Osteoblast (primary cell): ENCODE measurements around the gene OSM. TPM values are rescaled to one million over a fixed set of nuclear protein-coding genes. Genes with fewer than 3 reads are reported as not detected.
A peak's percentile ranks its signal among the peaks of the same experiment; 100 is the strongest.

Source experiments
- DNase-seq: peaks from one replicate; pipeline ENCODE4 v3.0.0; 2011; ENCODE audit warnings: low spot score, mixed read lengths; ENCODE audit not compliant: insufficient read length; ENCODE audit errors: missing footprints
- H2AFZ ChIP-seq: 2 replicates; pipeline ENCODE4 v1.6.0; 2011; ENCODE audit warnings: mild to moderate bottlenecking, low read length
- H3K27ac ChIP-seq: 2 replicates; pipeline ENCODE4 v1.5.1; 2011; ENCODE audit warnings: mild to moderate bottlenecking, low read depth, low read length, moderate library complexity
- H3K27me3 ChIP-seq: 2 replicates; pipeline ENCODE4 v1.6.0; 2012; ENCODE audit warnings: mild to moderate bottlenecking, control low read depth, inconsistent platforms, low read length, moderate library complexity; ENCODE audit not compliant: insufficient read depth
- H3K36me3 ChIP-seq: 2 replicates; pipeline ENCODE4 v1.5.1; 2011; ENCODE audit warnings: mild to moderate bottlenecking, low read length, control low read depth, moderate library complexity; ENCODE audit not compliant: insufficient read depth
- H3K4me1 ChIP-seq: 2 replicates; pipeline ENCODE4 v1.5.1; 2011; ENCODE audit warnings: mild to moderate bottlenecking, low read length, control low read depth, moderate library complexity; ENCODE audit not compliant: insufficient read depth
- H3K4me2 ChIP-seq: 2 replicates; pipeline ENCODE4 v1.6.0; 2011; ENCODE audit warnings: mild to moderate bottlenecking, low read length; ENCODE audit not compliant: insufficient read depth
- H3K4me3 ChIP-seq: fragments of 200-600 bp; sonication (generic); 3 replicates; pipeline ENCODE4 v1.5.1; 2012; ENCODE audit warnings: mild to moderate bottlenecking, low read length, inconsistent platforms; ENCODE audit not compliant: insufficient read depth
- H3K79me2 ChIP-seq: 2 replicates; pipeline ENCODE4 v1.6.0; 2012; ENCODE audit warnings: mild to moderate bottlenecking, low read length, control low read depth, inconsistent platforms; ENCODE audit not compliant: insufficient read depth
- H3K9me3 ChIP-seq: 2 replicates; pipeline ENCODE4 v1.5.1; 2011; ENCODE audit warnings: low read depth, low read length, control low read depth
- H4K20me1 ChIP-seq: 2 replicates; pipeline ENCODE4 v1.6.0; 2012; ENCODE audit warnings: mild to moderate bottlenecking, low read length, control low read depth; ENCODE audit not compliant: insufficient read depth
- CTCF ChIP-seq: IDR thresholded peaks from 2 replicates; pipeline ENCODE4 v1.5.1; 2011; ENCODE audit warnings: mild to moderate bottlenecking, low read depth, low read length, moderate library complexity; ENCODE audit errors: extremely low read depth
- total RNA-seq: library from RNA; depleted of rRNA; stranded (reverse); fragments of >200 nt; gene quantifications from 2 replicates; pipeline ENCODE4 v1.2.3, GENCODE V29; 2012

Gene OSM
- total RNA-seq, 1 donor = not detected

GRCh38 chr22:30286813-30287647, 20.4 kb upstream of the OSM start:
- Histone ChIP-seq H4K20me1 (peaks cover 16% of the 10 kb centered on the region), H3K4me2 (no peak overlapping the region), H3K27ac (no peak overlapping the region), H2AFZ (no peak overlapping the region), H3K4me1 (peaks cover 27% of the 10 kb centered on the region), H3K9me3 (no peaks in the 10 kb centered on the region), H3K79me2 (no peaks in the 10 kb centered on the region), H3K27me3 (no peaks in the 10 kb centered on the region), H3K36me3 (peaks cover 1% of the 10 kb centered on the region), H3K4me3 (no peak overlapping the region)
- peak; percentile 78 for TF ChIP-seq CTCF
- DNase-seq = peak; percentile 89

GRCh38 chr22:30286331-30286730, 19.7 kb upstream of the OSM start:
- DNase-seq = peak; percentile 72
- H4K20me1 ChIP-seq = peaks cover 16% of the 10 kb centered on the region
- no peak overlapping the region for H3K4me3 ChIP-seq
- H3K79me2 ChIP-seq = no peaks in the 10 kb centered on the region
- H3K27ac ChIP-seq = no peak overlapping the region
- H3K4me2 ChIP-seq = no peak overlapping the region
- no peak for TF ChIP-seq CTCF
- no peaks in the 10 kb centered on the region for H3K36me3 ChIP-seq
- H3K9me3 ChIP-seq = no peaks in the 10 kb centered on the region
- H3K27me3 ChIP-seq = no peaks in the 10 kb centered on the region
- no peak overlapping the region for H2AFZ ChIP-seq
- H3K4me1 ChIP-seq = peaks cover 26% of the 10 kb centered on the region

DNA sequence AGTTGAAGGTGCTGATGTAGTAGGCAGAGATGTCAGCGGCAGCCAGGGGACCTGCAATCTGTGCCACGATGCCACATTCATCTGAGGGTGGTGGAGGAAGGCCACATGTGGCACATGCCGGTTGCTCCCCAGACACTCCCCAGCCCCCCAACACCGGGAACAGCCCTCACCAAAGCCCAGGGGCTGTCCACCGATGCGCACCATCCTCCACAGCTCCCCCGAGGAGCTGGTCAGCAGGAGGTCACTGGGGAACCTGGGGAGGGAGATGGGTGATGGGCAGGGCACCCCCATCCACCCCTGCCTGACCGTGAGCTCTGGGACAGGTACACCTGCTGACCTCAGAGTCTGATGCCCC, 19.2 kb upstream of the OSM start:
- TF ChIP-seq CTCF = no peak
- Histone ChIP-seq H3K4me3 (no peak overlapping the region), H3K36me3 (no peaks in the 10 kb centered on the region), H2AFZ (no peak overlapping the region), H3K9me3 (no peaks in the 10 kb centered on the region), H3K27me3 (no peaks in the 10 kb centered on the region), H4K20me1 (peaks cover 11% of the 10 kb centered on the region), H3K4me1 (peaks cover 21% of the 10 kb centered on the region), H3K4me2 (no peak overlapping the region), H3K79me2 (no peaks in the 10 kb centered on the region), H3K27ac (no peak overlapping the region)
- DNase-seq = peak; percentile 68

DNA sequence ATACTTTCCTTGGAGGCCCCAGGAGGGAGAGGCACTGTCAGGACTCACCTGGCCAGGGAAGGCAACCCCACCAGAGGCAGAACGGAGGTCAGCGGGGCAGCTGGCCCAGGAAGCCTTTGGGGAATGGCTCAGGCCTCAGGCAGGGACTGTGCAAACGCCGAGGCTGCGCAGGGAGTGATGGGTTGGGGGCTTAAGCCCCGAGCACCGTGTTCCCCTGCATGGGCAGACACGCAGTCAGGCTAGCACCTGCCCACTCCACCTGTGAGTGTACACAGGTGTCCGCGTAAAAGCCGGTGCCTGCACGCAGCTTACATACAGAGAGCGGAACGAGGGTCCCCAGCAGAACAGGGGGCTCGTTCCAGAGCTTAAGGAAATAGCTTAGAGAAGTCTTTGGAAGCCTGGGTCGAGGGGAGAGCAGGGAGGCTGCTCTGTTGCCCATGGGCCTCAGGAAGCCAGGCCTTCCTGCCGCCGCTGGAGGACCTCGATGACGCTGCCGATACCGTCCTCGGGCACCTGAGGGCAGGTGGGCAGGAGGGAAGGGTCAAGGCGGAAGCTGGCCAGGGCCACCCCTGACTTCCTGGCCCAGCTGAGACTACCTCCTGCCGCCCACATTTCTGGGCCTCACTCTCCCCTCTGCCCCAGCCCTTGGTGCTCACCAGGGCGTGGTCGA, 18.7 kb upstream of the OSM start:
- peaks cover 21% of the 10 kb centered on the region for H3K4me1 ChIP-seq
- no peaks in the 10 kb centered on the region for H3K9me3 ChIP-seq
- peaks cover 8% of the 10 kb centered on the region for H4K20me1 ChIP-seq
- no peak overlapping the region for H3K4me2 ChIP-seq
- no peaks in the 10 kb centered on the region for H3K79me2 ChIP-seq
- no peak overlapping the region for H2AFZ ChIP-seq
- no peaks in the 10 kb centered on the region for H3K27me3 ChIP-seq
- TF ChIP-seq CTCF = no peak
- no peak overlapping the region for H3K27ac ChIP-seq
- peak; percentile 50 for DNase-seq
- no peak overlapping the region for H3K4me3 ChIP-seq
- H3K36me3 ChIP-seq = no peaks in the 10 kb centered on the region
